RCC 7860 (cell line): ENCODE measurements around the gene VILL.
"Not testable (repeated sequence)": the region's sequence is repeated elsewhere in the genome, so short reads cannot be mapped to it uniquely, and the experiment has no call there.

Source experiments
- DNase-seq: peaks from one replicate; pipeline ENCODE4 v3.0.0-alpha.2; 2015; ENCODE audit warnings: low spot score
- FAIRE-seq: peaks from 2 replicates; lab custom pipeline; 2012; peaks lifted over from hg19 to GRCh38; lab: Jason Lieb, UNC

The VILL gene

DNA sequence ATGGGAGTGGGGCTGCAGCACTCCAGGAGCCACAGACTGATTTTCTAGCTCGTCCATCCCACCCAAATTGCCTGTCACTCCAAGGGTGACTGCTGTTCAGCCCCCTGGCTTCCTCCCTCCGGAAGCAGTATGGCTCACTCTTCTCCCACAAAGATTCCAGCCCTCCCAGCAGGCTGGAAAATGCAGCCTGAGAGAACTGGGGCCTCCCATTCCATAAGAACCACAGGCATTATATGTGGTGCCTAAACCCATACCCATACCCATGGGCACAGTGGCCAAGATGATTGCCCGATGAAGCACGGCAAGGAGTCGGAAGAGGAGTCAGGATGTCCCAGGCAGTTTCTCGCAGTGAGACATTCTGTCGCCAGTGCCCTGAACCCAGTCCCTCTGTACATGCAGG is 6.0 kb upstream of the VILL start:
- DNase-seq: no peak

DNA sequence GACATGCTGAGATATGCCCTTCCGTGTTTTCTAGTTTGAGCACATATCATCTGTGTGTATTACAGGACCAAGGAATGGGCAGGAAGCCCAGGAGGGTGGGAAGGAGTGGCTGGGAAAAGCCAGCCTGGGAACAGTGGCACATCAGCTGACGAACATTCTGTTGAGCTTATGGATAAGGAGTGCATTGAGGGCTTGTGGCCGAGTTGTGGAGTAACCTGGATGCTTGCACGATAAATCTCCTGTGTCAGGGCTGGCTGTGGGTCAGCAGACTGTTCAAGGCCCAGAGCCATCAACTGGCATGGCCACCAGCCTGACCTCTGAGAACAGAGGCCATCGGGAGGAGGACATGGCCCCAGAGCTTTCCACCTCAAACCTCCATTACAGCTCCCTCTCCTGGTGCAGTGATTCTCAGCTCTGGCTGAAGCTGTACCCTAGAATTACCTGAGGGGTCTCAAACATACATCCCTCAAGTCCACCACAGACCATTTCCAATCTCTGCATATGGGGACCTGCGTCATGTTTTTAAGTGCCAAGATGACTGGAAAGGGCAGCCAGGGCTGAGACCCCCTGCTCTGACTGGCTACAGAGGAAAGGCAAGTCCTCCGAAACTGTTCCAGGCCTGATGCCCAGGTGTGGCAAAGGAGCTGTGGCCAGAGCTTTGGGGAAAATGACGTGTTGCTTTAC is 4.8 kb upstream of the VILL start:
- DNase-seq (no peak), FAIRE-seq (no peak)

More for the DNA sequence above, 6.0 kb upstream of the VILL start:
- FAIRE-seq: no peak

DNA sequence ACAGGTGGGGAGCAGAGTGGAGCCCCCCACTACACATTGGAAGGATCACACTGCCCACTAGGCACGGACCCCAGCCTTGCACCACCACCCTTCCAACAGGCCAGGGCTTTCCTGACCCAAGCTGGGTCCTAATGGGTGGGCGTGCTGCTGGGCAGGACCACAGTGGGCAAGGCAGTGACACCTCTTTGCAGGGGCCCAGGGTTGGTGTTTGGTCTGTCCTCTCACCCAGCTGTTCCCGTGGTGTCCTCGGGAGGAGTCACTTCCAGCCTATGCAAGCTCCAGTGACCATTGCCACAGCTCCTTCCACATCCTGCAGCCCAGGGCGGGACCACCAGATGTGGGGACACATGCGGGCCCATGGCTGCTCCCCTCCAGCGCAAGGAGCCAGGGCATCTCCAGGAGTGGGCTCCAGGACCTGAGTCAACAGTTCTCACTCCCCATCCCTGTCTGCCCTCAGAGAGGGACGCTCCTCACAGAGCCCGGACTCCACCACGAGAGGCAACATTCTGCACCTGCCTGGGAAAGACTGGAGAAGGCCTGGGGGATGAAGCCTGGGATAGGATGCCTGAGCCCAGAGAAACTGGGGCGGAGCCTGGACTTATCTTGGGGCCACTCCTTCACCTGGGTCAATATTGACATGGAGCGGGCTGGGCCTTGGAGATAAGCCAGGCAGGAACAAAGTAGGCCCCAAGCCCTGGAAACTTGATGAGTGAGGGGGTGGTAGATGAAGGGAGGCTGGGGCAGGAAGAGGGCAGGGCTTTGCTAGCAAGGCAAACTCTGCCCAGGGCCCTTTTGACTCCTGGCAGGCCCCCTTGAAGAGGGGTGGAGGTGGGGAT is 3.9 kb upstream of the VILL start:
- FAIRE-seq: no peak

DNA sequence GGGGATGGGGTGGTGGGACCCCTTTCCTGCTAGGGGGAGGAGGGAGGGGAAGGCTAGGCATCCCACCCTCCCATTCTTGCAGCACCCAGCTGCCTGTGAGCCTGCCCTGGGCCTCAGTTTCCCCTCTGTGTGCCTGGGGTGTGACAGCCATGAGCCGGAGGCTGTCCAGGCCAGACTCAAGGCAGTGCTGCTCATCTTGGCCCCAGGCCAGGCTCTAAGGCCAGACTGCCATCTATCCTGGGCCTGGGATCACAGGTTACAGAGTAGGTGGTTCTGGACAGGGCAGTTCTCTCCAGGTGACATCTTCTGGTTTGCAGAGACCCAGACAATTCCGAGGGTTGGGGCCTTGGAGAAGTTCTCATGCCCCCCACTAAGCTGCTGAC is 3.3 kb upstream of the VILL start:
- no peak for FAIRE-seq
- DNase-seq: no peak

More for the DNA sequence above, 3.9 kb upstream of the VILL start:
- no peak for DNase-seq

DNA sequence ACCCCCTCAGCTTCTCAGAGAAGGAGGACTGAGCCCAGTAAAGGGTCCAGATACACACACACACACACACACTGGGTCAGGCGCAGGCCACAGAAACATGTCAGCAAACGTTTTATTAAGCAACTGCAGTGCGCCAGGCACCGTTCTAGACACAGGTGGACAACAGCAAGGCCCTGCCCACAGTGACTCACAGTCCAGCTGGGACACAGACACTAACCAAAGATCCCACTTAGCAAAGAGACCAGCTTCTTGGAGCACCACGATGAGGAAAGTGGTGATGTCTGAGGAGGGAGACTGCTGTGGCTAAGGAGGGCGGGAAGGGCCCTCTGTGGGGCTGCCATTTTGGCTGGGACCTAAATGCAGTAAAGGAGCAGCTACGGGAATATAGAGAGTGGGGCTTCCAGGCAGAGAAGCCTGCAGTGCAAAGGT is 2.8 kb upstream of the VILL start:
- DNase-seq (no peak), FAIRE-seq (no peak)

DNA sequence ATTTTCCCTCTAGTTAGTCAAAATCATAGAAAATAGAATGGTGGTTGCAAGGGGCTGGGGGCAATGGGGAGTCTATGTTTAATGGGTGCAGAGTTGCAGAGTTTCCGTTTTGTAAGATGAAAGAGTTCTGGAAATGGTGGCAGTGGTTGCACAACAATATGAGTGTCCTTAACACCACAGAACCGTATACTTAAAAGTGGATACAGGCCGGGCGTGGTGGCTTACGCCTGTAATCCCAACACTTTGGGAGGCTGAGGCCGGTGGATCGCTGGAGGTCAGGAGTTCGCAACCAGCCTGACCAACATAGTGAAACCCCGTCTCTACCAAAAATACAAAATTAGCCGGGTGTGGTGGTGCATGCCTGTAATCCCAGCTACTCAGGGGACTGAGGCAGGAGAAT is 2.2 kb upstream of the VILL start:
- DNase-seq: not testable (repeated sequence)

DNA sequence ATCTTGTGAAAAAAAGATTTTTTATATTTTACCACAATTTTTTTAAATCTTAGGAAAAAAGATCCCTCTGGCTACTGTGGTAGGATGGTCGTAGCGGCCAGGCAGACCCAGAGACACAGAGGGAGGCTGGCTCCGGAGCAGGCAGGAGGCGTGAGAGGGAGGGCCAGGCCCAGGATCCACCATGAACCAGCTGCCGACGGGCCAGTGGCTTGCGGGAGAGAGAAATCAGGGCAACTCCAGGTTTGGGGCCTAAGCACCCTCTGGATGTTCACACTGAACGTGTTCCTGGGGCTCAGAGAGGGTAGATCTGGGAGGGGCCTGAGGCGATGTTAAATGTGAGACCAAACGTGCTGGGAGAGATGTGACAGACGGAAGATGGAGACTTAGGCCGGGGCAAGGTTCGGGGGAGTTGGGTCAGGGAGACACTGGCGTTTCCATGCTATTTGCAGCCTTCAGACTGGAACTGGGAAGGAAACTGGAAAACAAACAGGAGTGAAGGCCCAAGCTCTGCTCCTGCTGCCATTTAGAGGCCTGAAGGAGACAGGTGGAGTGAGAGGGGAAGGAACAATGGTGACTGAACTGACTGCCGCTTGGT is 1.6 kb upstream of the VILL start:
- FAIRE-seq: no peak

More for the DNA sequence above, 2.2 kb upstream of the VILL start:
- FAIRE-seq: not testable (repeated sequence)

DNA sequence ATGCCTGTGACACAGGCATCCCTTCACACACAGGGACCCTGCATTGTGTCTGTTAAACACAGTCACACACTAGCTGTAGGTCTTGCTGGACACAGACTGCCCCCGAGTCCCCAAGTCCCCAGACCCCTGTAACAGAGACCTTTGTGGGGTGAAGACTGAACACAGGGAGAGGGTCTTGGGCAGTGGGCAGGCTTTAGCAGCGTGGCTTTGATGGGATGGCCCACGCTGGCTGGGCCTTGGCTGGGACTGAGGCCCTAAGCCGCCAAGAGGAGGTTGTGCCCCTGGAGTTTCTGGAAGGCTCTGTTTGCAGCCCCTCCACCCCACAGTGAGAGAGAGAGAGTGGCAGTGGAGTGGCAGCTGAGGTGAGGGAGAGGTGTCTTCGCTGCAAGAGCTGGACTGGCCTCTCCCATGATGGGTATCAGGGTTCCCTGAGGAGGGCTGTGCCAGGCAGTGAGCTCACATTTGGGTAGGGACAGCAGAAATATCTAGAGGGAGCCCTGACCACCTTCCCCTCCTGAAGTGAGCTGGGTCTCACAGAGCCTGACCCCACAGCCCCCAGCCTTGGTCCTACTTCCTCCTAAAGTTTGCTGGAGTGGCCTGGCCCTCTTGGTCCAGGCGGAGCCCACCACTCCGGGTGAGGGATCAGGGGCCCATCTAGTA is 635 bp upstream of the VILL start:
- FAIRE-seq: no peak

More for the DNA sequence above, 1.6 kb upstream of the VILL start:
- DNase-seq: no peak

DNA sequence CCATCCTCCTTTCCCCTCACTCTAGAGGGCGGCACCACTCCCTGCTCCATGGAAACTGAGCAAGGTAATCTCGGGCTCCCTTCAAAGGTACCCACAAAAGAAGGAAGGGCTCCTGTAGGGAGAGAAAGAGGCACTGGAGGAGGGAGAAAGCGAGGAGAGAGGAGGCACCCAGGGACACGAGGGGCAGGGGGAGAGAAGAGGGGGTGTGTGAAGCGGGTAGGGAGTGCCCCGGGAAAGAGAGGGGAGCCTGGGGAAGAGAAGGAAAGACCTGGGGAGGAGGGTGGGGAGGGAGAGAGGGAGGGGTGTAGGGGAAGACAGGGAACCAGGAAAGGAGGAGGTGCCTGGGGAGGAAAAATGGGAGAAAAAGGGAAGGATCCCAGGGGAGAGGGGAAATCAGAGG is 523 bp downstream of the VILL start:
- FAIRE-seq (no peak), DNase-seq (no peak)

More for the DNA sequence above, 635 bp upstream of the VILL start:
- DNase-seq: no peak

DNA sequence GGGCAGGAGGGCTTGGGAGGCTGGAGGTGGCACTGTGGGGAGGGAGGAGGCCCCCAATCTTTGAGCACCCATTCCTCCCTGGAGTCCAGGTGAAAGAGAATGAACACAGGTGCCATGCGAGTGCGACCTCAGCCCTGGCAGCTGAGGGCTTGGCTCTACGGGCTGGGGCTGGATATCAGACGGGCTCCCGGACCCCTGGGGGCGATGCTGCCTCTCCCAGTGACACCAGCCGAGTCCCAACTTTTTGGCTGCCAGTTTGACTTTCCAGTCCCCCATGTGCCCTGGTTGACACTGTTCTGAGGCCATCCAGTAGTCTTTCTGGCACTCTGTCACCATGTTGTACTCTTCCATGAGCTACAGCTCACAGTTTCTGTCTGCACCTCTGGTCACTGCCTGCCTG is 1.2 kb downstream of the VILL start:
- DNase-seq (no peak), FAIRE-seq (no peak)

DNA sequence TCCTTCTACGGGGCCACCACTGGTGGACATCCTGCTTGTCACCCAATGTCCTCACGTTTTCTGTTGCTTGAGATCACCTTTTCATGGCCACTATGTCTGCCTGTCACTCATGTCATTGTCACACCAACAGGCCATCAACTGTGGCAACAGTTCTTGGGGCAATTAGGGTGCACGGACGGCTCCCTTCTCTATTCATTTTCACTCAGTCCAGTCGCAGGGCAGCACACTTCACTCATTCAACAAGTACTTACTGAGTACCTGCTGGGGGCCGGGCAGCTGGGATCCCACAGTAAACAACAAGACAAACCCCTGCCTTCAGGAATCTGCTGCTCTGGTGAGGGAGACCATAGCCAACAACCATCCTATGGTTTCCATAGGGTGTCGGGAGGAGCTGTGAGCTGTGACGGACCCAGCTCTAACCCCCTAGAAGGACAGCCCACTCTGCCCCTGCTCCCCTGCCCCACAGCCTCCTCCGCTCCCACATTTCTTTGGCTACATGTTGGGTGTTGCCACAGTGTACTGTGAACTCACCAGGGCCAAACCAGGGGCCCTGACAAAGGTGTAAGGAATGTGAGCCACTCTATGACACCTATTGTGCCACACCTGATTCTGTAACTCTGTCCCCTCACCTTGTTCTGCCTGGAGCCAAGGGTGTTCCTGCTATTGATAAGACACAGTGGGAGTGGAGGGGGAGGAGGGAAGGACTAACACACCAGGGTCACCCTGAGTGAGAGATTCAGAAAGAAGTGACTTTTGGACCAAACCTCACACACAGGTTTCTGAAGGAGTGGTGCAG is 1.9 kb downstream of the VILL start:
- DNase-seq (no peak), FAIRE-seq (no peak)

DNA sequence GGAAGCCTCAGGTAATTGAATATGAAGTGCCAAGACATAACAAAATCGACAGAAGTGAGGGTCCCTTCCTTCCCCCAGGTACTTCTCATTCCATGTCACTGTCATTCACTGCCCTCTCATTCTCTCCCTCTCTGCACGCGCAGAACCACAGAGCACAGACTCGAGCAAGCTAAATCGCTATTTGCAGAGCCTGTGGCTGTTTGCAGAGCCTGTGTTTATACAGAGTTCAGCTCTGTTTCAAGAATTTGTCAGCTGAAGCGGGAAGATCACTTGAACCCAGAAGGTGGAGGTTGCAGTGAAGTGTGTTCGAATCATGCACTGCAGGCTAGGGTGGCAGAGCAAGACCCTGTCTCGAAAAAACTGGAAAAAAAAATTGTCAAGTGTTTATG is 2.5 kb downstream of the VILL start:
- DNase-seq (no peak), FAIRE-seq (no peak)

DNA sequence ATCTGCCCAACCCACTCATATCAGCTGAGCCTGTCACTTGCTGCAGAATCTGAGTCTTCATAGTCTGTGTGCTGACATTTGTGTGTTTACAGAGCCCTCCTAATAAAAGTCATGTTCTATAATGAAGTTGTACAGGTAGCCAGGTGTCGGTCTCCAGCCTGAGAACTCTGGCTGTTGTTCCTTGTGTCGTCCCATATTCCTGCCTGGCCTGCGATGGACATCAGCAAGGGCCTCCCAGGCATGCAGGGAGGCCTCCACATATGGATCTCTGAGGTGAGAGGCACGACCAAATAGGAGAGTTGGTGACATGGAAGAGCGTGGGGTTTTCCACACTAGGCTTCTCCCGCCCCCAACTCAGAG is 2.9 kb downstream of the VILL start:
- no peak for DNase-seq
- FAIRE-seq: no peak

DNA sequence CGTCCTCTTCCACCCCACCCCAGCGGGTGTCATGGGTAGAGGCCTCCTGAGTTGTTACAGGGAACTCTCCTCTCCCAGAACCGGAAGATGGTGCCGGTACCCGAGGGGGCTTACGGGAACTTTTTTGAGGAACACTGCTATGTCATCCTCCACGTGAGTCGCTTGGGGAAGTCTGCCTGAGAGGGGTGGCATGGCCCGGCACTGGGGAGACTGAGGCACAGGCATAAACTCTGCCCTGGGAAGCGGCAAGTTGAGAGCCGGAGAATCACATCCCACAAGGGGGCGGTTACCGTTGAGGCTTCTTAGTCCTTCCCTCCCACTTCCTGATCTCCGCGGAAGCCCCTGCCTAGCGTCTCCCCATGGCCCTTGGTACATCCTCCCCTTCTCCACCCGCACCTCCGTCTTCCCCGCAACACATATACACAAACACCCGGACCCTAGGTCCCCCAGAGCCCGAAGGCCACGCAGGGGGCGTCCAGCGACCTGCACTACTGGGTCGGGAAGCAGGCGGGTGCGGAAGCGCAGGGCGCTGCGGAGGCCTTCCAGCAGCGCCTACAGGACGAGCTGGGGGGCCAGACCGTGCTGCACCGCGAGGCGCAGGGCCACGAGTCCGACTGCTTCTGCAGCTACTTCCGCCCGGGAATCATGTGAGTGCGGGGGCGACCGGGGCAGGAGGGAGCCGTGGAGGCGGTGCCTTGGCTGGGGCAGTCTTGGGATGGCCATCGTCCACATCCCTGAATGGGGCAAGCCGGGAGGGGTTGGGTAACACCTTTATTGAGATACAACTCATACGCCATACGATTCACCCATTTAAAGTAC is 3.4 kb downstream of the VILL start:
- DNase-seq (no peak), FAIRE-seq (no peak)

DNA sequence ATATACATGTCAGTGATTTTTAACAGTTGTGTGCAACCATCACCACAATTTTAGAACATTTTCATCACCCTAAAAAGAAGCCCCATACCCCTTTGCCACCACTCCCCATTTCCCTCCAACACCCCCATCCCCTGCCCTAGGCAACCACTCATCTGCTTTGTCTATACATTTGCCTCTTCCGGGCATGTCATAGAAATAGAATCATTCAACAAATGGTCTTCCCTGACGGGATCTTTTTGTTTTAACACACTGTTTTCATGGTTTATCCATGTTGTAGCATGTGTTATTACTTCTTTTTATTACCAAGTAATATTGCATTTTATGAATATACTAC is 4.0 kb downstream of the VILL start:
- FAIRE-seq (no peak), DNase-seq (no peak)

DNA sequence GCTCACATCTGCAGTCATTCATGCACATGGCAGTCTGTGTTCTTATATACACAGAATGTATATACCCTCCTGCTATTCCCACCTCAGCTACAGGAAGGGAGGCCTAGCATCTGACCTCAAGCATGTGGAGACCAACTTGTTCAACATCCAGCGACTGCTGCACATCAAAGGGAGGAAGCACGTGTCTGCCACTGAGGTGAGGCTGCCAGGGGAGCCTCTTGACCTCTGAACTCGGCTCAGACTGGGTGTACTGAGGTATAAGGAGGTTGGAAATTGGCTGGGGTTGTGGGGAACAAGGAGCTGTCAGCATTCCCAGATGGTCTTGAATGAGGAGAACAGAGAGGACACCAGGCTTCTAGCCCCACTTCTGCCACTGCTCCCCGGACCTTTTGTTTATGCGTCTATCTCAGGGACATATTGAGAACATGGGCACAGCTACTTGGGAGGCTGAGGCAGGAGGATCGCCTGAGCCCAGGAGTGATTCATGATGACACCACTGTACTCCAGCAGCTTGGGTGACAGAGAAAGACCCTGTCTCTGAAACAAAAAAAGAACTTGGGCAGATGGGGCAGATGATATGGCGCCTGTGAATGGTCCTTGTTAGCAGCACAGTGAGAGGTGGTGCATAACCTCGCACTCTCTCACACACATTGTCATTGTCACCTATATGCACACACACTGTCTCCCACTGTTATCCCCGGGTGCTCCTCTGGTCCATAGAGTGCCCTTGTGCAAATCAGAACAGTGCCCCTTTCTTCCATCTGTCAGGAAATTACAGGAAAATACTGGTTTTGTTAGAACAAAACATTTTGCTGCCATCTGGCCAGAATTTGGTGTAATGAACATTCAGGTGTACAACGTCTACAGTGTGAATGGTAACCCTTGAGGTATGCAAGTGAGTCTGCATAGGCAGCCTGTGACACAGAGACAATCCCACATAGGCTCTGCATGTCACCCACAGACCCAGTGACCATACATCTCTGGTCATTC is 5.4 kb downstream of the VILL start:
- no peak for FAIRE-seq
- no peak for DNase-seq

DNA sequence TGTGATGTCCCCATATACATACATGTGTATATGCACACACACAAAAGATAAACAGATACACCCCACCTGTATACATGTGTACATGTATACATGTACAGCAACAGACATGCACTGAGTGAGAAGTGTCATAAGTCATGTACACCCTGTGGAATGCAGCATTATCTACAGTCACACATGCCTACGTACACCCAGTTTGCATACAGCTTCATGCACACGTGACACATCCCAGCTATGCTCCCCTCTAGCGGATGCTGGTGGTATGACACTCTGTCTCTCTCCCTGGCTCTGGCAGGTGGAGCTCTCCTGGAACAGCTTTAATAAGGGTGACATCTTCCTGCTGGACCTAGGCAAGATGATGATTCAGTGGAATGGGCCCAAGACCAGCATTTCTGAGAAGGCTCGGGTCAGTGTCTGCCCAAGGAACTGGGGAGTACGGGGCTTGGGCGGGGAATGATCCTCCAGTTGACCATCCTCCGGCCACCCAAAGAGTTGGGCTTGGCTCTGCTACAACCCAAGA is 6.3 kb downstream of the VILL start:
- peak; percentile 63 for DNase-seq

DNA sequence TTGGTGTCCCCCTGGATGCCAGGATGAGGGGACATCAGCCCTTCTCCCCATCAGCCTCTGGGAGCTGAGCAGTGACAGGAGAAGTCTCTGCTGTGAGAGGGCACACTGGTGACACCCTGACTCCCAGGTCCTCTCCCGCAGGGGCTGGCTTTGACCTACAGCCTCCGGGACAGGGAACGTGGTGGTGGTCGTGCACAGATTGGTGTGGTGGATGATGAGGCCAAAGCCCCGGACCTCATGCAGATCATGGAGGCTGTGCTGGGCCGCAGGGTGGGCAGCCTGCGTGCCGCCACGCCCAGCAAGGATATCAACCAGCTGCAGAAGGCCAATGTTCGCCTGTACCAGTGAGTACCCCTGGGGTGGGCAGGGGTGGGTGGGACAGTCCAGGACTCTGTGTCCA is 6.8 kb downstream of the VILL start:
- FAIRE-seq (no peak), DNase-seq (no peak)

More for the DNA sequence above, 6.3 kb downstream of the VILL start:
- no peak for FAIRE-seq
